ENCODE results near the gene RCE1. TPM values are rescaled to one million over a fixed set of nuclear protein-coding genes. Genes with fewer than 3 reads are reported as not detected.

The RCE1 gene
- total RNA-seq, 4 donors from 2014 or later = 6.6 to 11.8 (median 8.3) TPM

GRCh38 chr11:66857927-66858185, 14.6 kb downstream of the RCE1 start:
- H3K36me3 ChIP-seq = no peaks in the 10 kb centered on the region
- H3K4me3 ChIP-seq = no peak overlapping the region
- DNase-seq = no peak
- peaks cover 8 to 9% of the 10 kb centered on the region in 2 donors for H3K4me1 ChIP-seq
- intact Hi-C loops (cut with DNase I; ENCODE audit: low total_unique reads) = no loop called here
- no peak for ATAC-seq
- TF ChIP-seq CTCF (IDR thresholded peaks at IDR 0.05 in 4 of 5, conservative IDR thresholded peaks at IDR 0.05 in 1 of 5) (no peak), POLR2A (IDR thresholded peaks at IDR 0.05) (no peak)
- in situ Hi-C loops (cut with MboI; ENCODE audit: low sequenced_read_pairs in 4 of 4) = no loop called here
- peak overlapping the region in 1 of 4 donors; percentile 38 for H3K27ac ChIP-seq
- no peaks in the 10 kb centered on the region for H3K27me3 ChIP-seq
- no peaks in the 10 kb centered on the region for H3K9me3 ChIP-seq

GRCh38 chr11:66858186-66858938, 15.1 kb downstream of the RCE1 start:
- Histone ChIP-seq H3K4me1 (peaks cover 8 to 9% of the 10 kb centered on the region in 2 donors), H3K4me3 (no peak overlapping the region), H3K9me3 (no peaks in the 10 kb centered on the region), H3K27me3 (no peaks in the 10 kb centered on the region), H3K36me3 (no peaks in the 10 kb centered on the region), H3K27ac (no peak overlapping the region)
- no peak for TF ChIP-seq CTCF (IDR thresholded peaks at IDR 0.05 in 4 of 5, conservative IDR thresholded peaks at IDR 0.05 in 1 of 5)
- no peak for TF ChIP-seq POLR2A (IDR thresholded peaks at IDR 0.05)
- DNase-seq (no peak), ATAC-seq (no peak)
- in situ Hi-C loops (cut with MboI; ENCODE audit: low sequenced_read_pairs in 4 of 4) = no loop called here
- intact Hi-C loops (cut with DNase I; ENCODE audit: low total_unique reads) = no loop called here

GRCh38 chr11:66858939-66859685, 15.9 kb downstream of the RCE1 start:
- DNase-seq (no peak), ATAC-seq (no peak)
- TF ChIP-seq POLR2A (IDR thresholded peaks at IDR 0.05) (no peak), CTCF (IDR thresholded peaks at IDR 0.05 in 4 of 5, conservative IDR thresholded peaks at IDR 0.05 in 1 of 5) (no peak)
- Histone ChIP-seq H3K36me3 (no peaks in the 10 kb centered on the region), H3K27me3 (no peaks in the 10 kb centered on the region), H3K4me3 (no peak overlapping the region), H3K9me3 (no peaks in the 10 kb centered on the region), H3K27ac (no peak overlapping the region), H3K4me1 (peaks cover 8 to 9% of the 10 kb centered on the region in 2 donors)
- intact Hi-C loops (cut with DNase I; ENCODE audit: low total_unique reads) = no loop called here
- in situ Hi-C loops (cut with MboI; ENCODE audit: low sequenced_read_pairs in 4 of 4) = no loop called here

GRCh38 chr11:66859686-66860448, 16.6 kb downstream of the RCE1 start:
- Histone ChIP-seq H3K36me3 (no peaks in the 10 kb centered on the region), H3K27ac (no peak overlapping the region), H3K4me1 (peaks cover 8 to 9% of the 10 kb centered on the region in 2 donors), H3K4me3 (no peak overlapping the region), H3K27me3 (no peaks in the 10 kb centered on the region), H3K9me3 (no peaks in the 10 kb centered on the region)
- in situ Hi-C loops (cut with MboI; ENCODE audit: low sequenced_read_pairs in 4 of 4) (no loop called here), intact Hi-C loops (cut with DNase I; ENCODE audit: low total_unique reads) (no loop called here)
- DNase-seq (no peak), ATAC-seq (no peak)
- TF ChIP-seq CTCF (IDR thresholded peaks at IDR 0.05 in 4 of 5, conservative IDR thresholded peaks at IDR 0.05 in 1 of 5) (no peak), POLR2A (IDR thresholded peaks at IDR 0.05) (no peak)
